Activated T-cell treated with anti-CD3 and anti-CD28 coated beads, Interleukin-2, amount 50 U/mL, for 24 hours (primary cell): ENCODE results near the gene TSPOAP1.

ENCODE experiments used
- DNase-seq: peaks from one replicate; pipeline ENCODE4 v3.0.0-alpha.2; 2020
- H3K27ac Mint-ChIP-seq: 2 replicates; pipeline ENCODE4 v1.8.0; 2020; ENCODE audit warnings: mild to moderate bottlenecking, mixed read lengths
- H3K27me3 Mint-ChIP-seq: 2 replicates; pipeline ENCODE4 v1.8.0; 2020; ENCODE audit warnings: mixed read lengths
- H3K36me3 Mint-ChIP-seq: 2 replicates; pipeline ENCODE4 v1.8.0; 2020; ENCODE audit warnings: low read depth, mixed read lengths
- H3K4me1 Mint-ChIP-seq: 2 replicates; pipeline ENCODE4 v1.8.0; 2020; ENCODE audit warnings: low read depth, mixed read lengths
- H3K4me3 Mint-ChIP-seq: 2 replicates; pipeline ENCODE4 v1.8.0; 2020; ENCODE audit warnings: mild to moderate bottlenecking, moderate library complexity, mixed read lengths
- H3K9me3 Mint-ChIP-seq: 2 replicates; pipeline ENCODE4 v1.8.0; 2020; ENCODE audit warnings: mixed read lengths

The TSPOAP1 gene

GRCh38 chr17:58253082-58253481, 75.5 kb downstream of the TSPOAP1 start:
- no peak for DNase-seq
- H3K4me1 Mint-ChIP-seq, result peaks cover 6% of the 10 kb centered on the region
- H3K36me3 Mint-ChIP-seq, result no peaks in the 10 kb centered on the region
- no peaks in the 10 kb centered on the region for H3K9me3 Mint-ChIP-seq
- H3K27me3 Mint-ChIP-seq, result peaks cover 49% of the 10 kb centered on the region
- H3K4me3 Mint-ChIP-seq, result no peak overlapping the region
- no peak overlapping the region for H3K27ac Mint-ChIP-seq

DNA sequence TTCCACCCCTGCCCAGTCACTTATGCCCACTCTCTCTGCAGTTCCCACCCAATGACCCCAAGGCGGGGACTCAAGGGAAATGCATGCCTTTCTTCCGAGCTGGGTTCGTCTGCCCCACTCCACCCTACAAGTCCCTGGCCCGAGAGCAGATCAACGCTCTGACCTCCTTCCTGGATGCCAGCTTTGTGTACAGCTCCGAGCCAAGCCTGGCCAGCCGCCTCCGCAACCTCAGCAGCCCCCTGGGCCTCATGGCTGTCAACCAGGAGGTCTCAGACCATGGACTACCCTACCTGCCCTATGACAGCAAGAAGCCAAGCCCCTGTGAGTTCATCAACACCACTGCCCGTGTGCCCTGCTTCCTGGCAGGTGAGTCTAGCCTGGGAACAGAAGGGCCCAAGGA, 76.5 kb downstream of the TSPOAP1 start:
- Mint-ChIP-seq H3K4me3 (no peak overlapping the region), H3K4me1 (peaks cover 11% of the 10 kb centered on the region), H3K27ac (no peak overlapping the region), H3K36me3 (no peaks in the 10 kb centered on the region), H3K9me3 (no peaks in the 10 kb centered on the region), H3K27me3 (peaks cover 45% of the 10 kb centered on the region)
- DNase-seq, result no peak
